K562 (cell line): ENCODE measurements around the gene MLH3. TPM values are rescaled to one million over a fixed set of nuclear protein-coding genes. Genes with fewer than 3 reads are reported as not detected.
A peak's percentile ranks its signal among the peaks of the same experiment; 100 is the strongest.

Source experiments
- ATAC-seq: fragments of 200-7000 bp; cut with Tn5 transposase; 3 replicates; pipeline ENCODE4 v1.9.1; 2020; ENCODE audit warnings: moderate library complexity
- BruUV-seq: library from RNA; stranded (reverse); fragments of 400-500 nt; replicated peaks from 2 replicates; lab custom pipeline; 2021; lab: Mats Ljungman, UMichigan
- CTCF ChIA-PET: fragments of 300-600 bp; formaldehyde crosslinking; extraction: SDS; loops from one replicate; lab custom pipeline; 2021; ENCODE audit warnings: low intra/inter-chr PET ratio; lab: Yijun Ruan, JAX
- POLR2A ChIA-PET: fragments of 300-600, 350-650 bp; sonication (Branson Sonifier 250); formaldehyde crosslinking; extraction: SDS; loops from one replicate; lab custom pipeline; 2021; ENCODE audit warnings: antibody characterized with exemption, inconsistent platforms; lab: Yijun Ruan, JAX
- DNase-seq, 4 experiments: peaks; one replicate each; pipeline versions ENCODE4 v3.0.0 to v3.0.0-alpha.2; 2011 to 2018; ENCODE audit warnings: low spot score in 3 of 4, mixed read lengths in 3 of 4; ENCODE audit errors: extremely low read depth in 1 of 4
- FAIRE-seq: peaks from 2 replicates; lab custom pipeline; 2011; peaks lifted over from hg19 to GRCh38; lab: Jason Lieb, UNC
- H2AFZ ChIP-seq: 2 replicates; pipeline ENCODE4 v1.6.0; 2011; ENCODE audit warnings: low read depth, low read length, control low read depth, inconsistent platforms
- H3K27ac ChIP-seq: fragments of 200-600 bp; 3 replicates; pipeline ENCODE4 v1.8.0; 2011; ENCODE audit warnings: low read depth, mild to moderate bottlenecking, control low read depth, inconsistent platforms, low read length, moderate library complexity, mixed read lengths; ENCODE audit errors: extremely low read depth
- H3K27me3 ChIP-seq, 2 experiments: fragments of 300-600 bp in 1 of 2; 2 replicates in 1 of 2; 3 replicates in 1 of 2; pipeline versions ENCODE4 v1.6.0 to v1.8.0; 2011; ENCODE audit warnings: inconsistent platforms in 2 of 2, low read length in 2 of 2, mild to moderate bottlenecking in 1 of 2, mixed read lengths in 1 of 2, moderate library complexity in 1 of 2; ENCODE audit not compliant: control insufficient read depth in 2 of 2, insufficient read depth in 2 of 2
- H3K36me3 ChIP-seq: fragments of 300-600 bp; 3 replicates; pipeline ENCODE4 v1.8.0; 2011; ENCODE audit warnings: mild to moderate bottlenecking, low read length, inconsistent platforms; ENCODE audit not compliant: control insufficient read depth, insufficient read depth
- H3K4me1 ChIP-seq, 2 experiments: fragments of 200-600 bp in 1 of 2; replicated peaks in 1 of 2; 2 replicates in 1 of 2; 3 replicates in 1 of 2; pipeline versions ENCODE4 v1.5.1 to v1.8.0; 2011; ENCODE audit warnings: inconsistent platforms in 2 of 2, low read length in 2 of 2, mild to moderate bottlenecking in 1 of 2, mixed read lengths in 1 of 2, moderate library complexity in 1 of 2; ENCODE audit not compliant: control insufficient read depth in 2 of 2, insufficient read depth in 2 of 2
- H3K4me2 ChIP-seq: 2 replicates; pipeline ENCODE4 v1.6.1; 2011; ENCODE audit warnings: low read length, control low read depth, inconsistent platforms, mixed read lengths; ENCODE audit not compliant: insufficient read depth
- H3K4me3 ChIP-seq: fragments of 200-600 bp; sonication (generic), shearing (Covaris generic); 2 replicates; pipeline ENCODE4 v1.5.1; 2016; ENCODE audit warnings: control low read depth, inconsistent platforms
- H3K79me2 ChIP-seq: fragments of 200-600 bp; 3 replicates; pipeline ENCODE4 v1.8.0; 2011; ENCODE audit warnings: low read length, inconsistent platforms; ENCODE audit not compliant: control insufficient read depth, insufficient read depth
- H3K9ac ChIP-seq, 2 experiments: 2 replicates each; pipeline versions ENCODE4 v1.6.0 to v1.6.1; 2011; ENCODE audit warnings: low read depth in 2 of 2, low read length in 2 of 2, control low read depth in 1 of 2, inconsistent platforms in 1 of 2, mild to moderate bottlenecking in 1 of 2, mixed read lengths in 1 of 2; ENCODE audit not compliant: insufficient read depth in 1 of 2
- H3K9me1 ChIP-seq: one replicate; pipeline ENCODE4 v1.6.0; 2011; ENCODE audit warnings: inconsistent platforms, mild to moderate bottlenecking, low read length, moderate library complexity; ENCODE audit not compliant: control insufficient read depth, insufficient read depth
- H3K9me3 ChIP-seq: replicated peaks from 2 replicates; pipeline ENCODE4 v1.5.1; 2011; ENCODE audit warnings: low read depth, low read length, inconsistent platforms; ENCODE audit not compliant: control insufficient read depth, insufficient read depth
- H4K20me1 ChIP-seq: replicated peaks from 2 replicates; pipeline ENCODE4 v1.6.1; 2011; ENCODE audit warnings: low read length, inconsistent platforms, mixed read lengths; ENCODE audit not compliant: control insufficient read depth, insufficient read depth
- RBM25 ChIP-seq: fragments of 200-400 bp; formaldehyde crosslinking; IDR thresholded peaks from 2 replicates; pipeline ENCODE4 v1.6.1; 2018; ENCODE audit warnings: low read length, low read depth, moderate library complexity; ENCODE audit not compliant: severe bottlenecking
- WGBS: fragments of 100-300 bp; shearing (Covaris generic); methylation state at CpG from one replicate; pipeline ENCODE4 v1.1.6; 2016; ENCODE audit warnings: low coverage, mixed read lengths; ENCODE audit not compliant: insufficient coverage; ENCODE audit errors: missing lambda C conversion rate; 5-methylcytosine and 5-hydroxymethylcytosine counted together
- in situ Hi-C: fragments of 300-500 bp; cut with MboI; formaldehyde crosslinking; loops from 4 replicates; pipeline ENCODE4 v1.15.0; 2018; ENCODE audit warnings: inconsistent platforms, mixed read lengths
- intact Hi-C: fragments of 100-400 bp; cut with micrococcal nuclease; formaldehyde crosslinking; loops from 2 replicates; pipeline ENCODE4 v1.14.2; 2022
- polyA plus RNA-seq, 8 experiments: library from polyadenylated mRNA; depleted of rRNA in 4 of 8; stranded (reverse) in 5 of 8; unstranded in 3 of 8; fragments of >200 nt; fragmentation: Nextera tagmentation in 2 of 8; fragmentation: Illumina TruSeq in 1 of 8; extraction: Ambion mirVana in 2 of 8; extraction: Trizol in 1 of 8; gene quantifications; 2 replicates each; pipeline versions ENCODE4 v1.2.1 to v1.2.3, GENCODE V29; 2011 to 2014; ENCODE audit warnings: inconsistent platforms in 1 of 8, missing spikeins in 1 of 8
- small RNA-seq: library from RNA; depleted of rRNA; stranded (forward); fragments of <200 nt; gene quantifications from one replicate; pipeline ENCODE3, GENCODE V24; 2014
- total RNA-seq, 7 experiments: library from RNA; depleted of rRNA in 6 of 7; stranded (reverse); fragments of >200 nt in 6 of 7; fragmentation: Illumina TruSeq in 2 of 7; extraction: Trizol in 2 of 7; gene quantifications; 2 replicates each; pipeline versions ENCODE4 v1.2.1 to v1.2.3, GENCODE V29; 2011 to 2021; ENCODE audit warnings: low replicate concordance in 1 of 7
- TF ChIP-seq, protein P1 (sequence below): sonication (generic); formaldehyde crosslinking; IDR thresholded peaks from 2 replicates; pipeline ENCODE4 v1.8.0; 2022; ENCODE audit warnings: mild to moderate bottlenecking, missing genetic modification reagents

MLH3 gene
- total and polyA plus RNA-seq, 9 of the 15 experiments (the other 6 are each of a cell fraction or from before 2014, with no cell fraction given), result 5.9 to 15.3 (median 10.7) TPM

DNA sequence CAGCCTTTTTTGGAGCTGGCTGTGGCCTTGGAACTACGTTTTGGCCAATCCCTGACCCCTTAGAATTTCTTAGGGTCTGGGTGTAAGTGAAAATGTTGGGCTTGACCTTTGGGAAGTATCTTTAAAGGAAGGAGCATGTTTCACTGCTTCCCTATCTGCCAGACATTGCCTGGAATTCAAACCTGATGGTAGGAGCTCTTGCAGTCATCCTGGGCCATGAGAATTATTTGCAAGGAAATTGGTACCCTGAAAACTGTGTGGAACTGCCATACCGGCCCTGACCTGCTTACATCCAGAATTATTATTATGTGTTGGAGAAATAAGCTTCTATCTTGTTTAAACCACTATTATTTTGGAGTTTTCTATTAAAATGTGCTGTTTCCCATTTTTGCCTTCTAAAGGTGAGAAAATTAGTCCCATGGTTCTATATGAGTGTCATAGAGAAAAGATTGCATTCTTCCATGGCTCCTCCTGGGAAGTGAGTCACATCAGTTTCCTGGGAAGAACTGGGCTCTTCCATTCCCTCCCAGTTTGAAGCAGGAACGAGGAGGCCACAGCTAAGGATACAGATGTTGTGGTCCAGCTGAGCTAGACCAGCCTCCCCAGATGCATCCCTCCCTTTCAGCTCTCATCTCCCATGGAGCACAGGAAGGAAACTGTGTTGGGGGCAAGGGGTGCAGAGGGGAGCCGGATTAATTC, 86.3 kb downstream of the MLH3 start:
- no peaks in the 10 kb centered on the region for H4K20me1 ChIP-seq
- FAIRE-seq, result no peak
- ChIA-PET CTCF (no interaction called here), POLR2A (interaction anchor here (0.6 to 2.6 kb wide), 5 partner anchors 9 to 1122 kb away, joined by 3 to 8 read pairs (median 3); partner anchors contain the start of genes PGF and ZC2HC1C)
- H3K36me3 ChIP-seq, result no peaks in the 10 kb centered on the region
- in situ Hi-C loops, result no loop called here
- H3K9me3 ChIP-seq, result no peaks in the 10 kb centered on the region
- no peak for ATAC-seq
- BruUV-seq, result no TSS peak
- no peak overlapping the region for H3K4me3 ChIP-seq
- H3K4me1 ChIP-seq, result peaks cover 8 to 9% of the 10 kb centered on the region in 2 experiments; a peak in 3 of 5 replicates
- TF ChIP-seq, protein P1, sequence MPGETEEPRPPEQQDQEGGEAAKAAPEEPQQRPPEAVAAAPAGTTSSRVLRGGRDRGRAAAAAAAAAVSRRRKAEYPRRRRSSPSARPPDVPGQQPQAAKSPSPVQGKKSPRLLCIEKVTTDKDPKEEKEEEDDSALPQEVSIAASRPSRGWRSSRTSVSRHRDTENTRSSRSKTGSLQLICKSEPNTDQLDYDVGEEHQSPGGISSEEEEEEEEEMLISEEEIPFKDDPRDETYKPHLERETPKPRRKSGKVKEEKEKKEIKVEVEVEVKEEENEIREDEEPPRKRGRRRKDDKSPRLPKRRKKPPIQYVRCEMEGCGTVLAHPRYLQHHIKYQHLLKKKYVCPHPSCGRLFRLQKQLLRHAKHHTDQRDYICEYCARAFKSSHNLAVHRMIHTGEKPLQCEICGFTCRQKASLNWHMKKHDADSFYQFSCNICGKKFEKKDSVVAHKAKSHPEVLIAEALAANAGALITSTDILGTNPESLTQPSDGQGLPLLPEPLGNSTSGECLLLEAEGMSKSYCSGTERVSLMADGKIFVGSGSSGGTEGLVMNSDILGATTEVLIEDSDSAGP, result no peak
- TF ChIP-seq RBM25, result peak; percentile 91
- H3K79me2 ChIP-seq, result no peaks in the 10 kb centered on the region
- H3K27ac ChIP-seq, result no peak overlapping the region
- WGBS, result 10% methylated on average over 4 of the region's 4 CpGs
- intact Hi-C loops, result no loop called here
- DNase-seq, result no peak
- no peaks in the 10 kb centered on the region for H3K9me1 ChIP-seq
- H3K27me3 ChIP-seq, result no peaks in the 10 kb centered on the region
- H3K4me2 ChIP-seq, result no peak overlapping the region
- H2AFZ ChIP-seq, result no peak overlapping the region
- H3K9ac ChIP-seq, result no peak overlapping the region

Small RNA genes lying within 50 kb of the gene (small RNA-seq; reads per million reads assigned to genes)
- gene RNU6-689P, result not detected

Other genes with a start within 250 kb of the MLH3 start
Only the 7 nearest of the 10 such genes appear.
- gene RPS6KL1, start 128.2 kb downstream of the MLH3 start, total RNA-seq (2014; rRNA removed), result 10.6 and 11.1 TPM in 2 replicates
- gene RPS6KL1, start 128.2 kb downstream of the MLH3 start, total RNA-seq (2014; rRNA removed; fragmentation: Illumina TruSeq; extraction: Trizol), result 8.1 and 8.2 TPM in 2 replicates
- gene RPS6KL1, start 128.2 kb downstream of the MLH3 start, total RNA-seq (2015; rRNA removed; fragmentation: Illumina TruSeq; extraction: Trizol), result 5.7 and 5.8 TPM in 2 replicates
- 13.6 and 15.5 TPM in 2 replicates for gene RPS6KL1, start 128.2 kb downstream of the MLH3 start, total RNA-seq (2021)
- gene RPS6KL1, start 128.2 kb downstream of the MLH3 start, polyA plus RNA-seq (2011; rRNA removed), result 6.8 and 8.3 TPM in 2 replicates
- 7.7 and 8.6 TPM in 2 replicates for gene RPS6KL1, start 128.2 kb downstream of the MLH3 start, polyA plus RNA-seq (2014; fragmentation: Illumina TruSeq; extraction: Trizol)
- gene RPS6KL1, start 128.2 kb downstream of the MLH3 start, polyA plus RNA-seq (2014; fragmentation: Nextera tagmentation; extraction: Ambion mirVana), result 1 to 10 TPM in 1 of 2 experiments, under 1 TPM in 1; 0.91 to 1.8 TPM
- 10.2 and 11.6 TPM in 2 replicates for gene RPS6KL1, start 128.2 kb downstream of the MLH3 start, polyA plus RNA-seq (2014; rRNA removed)
- 0.18 and 0.90 TPM in 2 replicates for gene PGF, start 95.9 kb downstream of the MLH3 start, total RNA-seq (2014; rRNA removed)
- 0.22 and 0.32 TPM in 2 replicates for gene PGF, start 95.9 kb downstream of the MLH3 start, total RNA-seq (2014; rRNA removed; fragmentation: Illumina TruSeq; extraction: Trizol)
- gene PGF, start 95.9 kb downstream of the MLH3 start, total RNA-seq (2015; rRNA removed; fragmentation: Illumina TruSeq; extraction: Trizol), result 0.11 and 0.34 TPM in 2 replicates
- gene PGF, start 95.9 kb downstream of the MLH3 start, total RNA-seq (2021), result 0.29 and 0.44 TPM in 2 replicates
- gene PGF, start 95.9 kb downstream of the MLH3 start, polyA plus RNA-seq (2011; rRNA removed), result 0.14 and 0.20 TPM in 2 replicates
- gene PGF, start 95.9 kb downstream of the MLH3 start, polyA plus RNA-seq (2014; fragmentation: Illumina TruSeq; extraction: Trizol), result 0.18 and 0.54 TPM in 2 replicates
- gene PGF, start 95.9 kb downstream of the MLH3 start, polyA plus RNA-seq (2014; fragmentation: Nextera tagmentation; extraction: Ambion mirVana), result under 1 TPM; 0.04 to 0.07 TPM
- gene PGF, start 95.9 kb downstream of the MLH3 start, polyA plus RNA-seq (2014; rRNA removed), result 0.30 and 0.66 TPM in 2 replicates
- 53.3 and 65.7 TPM in 2 replicates for gene EIF2B2, start 48.5 kb downstream of the MLH3 start, total RNA-seq (2014; rRNA removed)
- 29.1 and 29.3 TPM in 2 replicates for gene EIF2B2, start 48.5 kb downstream of the MLH3 start, total RNA-seq (2014; rRNA removed; fragmentation: Illumina TruSeq; extraction: Trizol)
- 28.3 and 31.8 TPM in 2 replicates for gene EIF2B2, start 48.5 kb downstream of the MLH3 start, total RNA-seq (2015; rRNA removed; fragmentation: Illumina TruSeq; extraction: Trizol)
- gene EIF2B2, start 48.5 kb downstream of the MLH3 start, total RNA-seq (2021), result 38.9 and 39.5 TPM in 2 replicates
- 94.1 and 95.6 TPM in 2 replicates for gene EIF2B2, start 48.5 kb downstream of the MLH3 start, polyA plus RNA-seq (2011; rRNA removed)
- 52.4 and 55.6 TPM in 2 replicates for gene EIF2B2, start 48.5 kb downstream of the MLH3 start, polyA plus RNA-seq (2014; fragmentation: Illumina TruSeq; extraction: Trizol)
- gene EIF2B2, start 48.5 kb downstream of the MLH3 start, polyA plus RNA-seq (2014; fragmentation: Nextera tagmentation; extraction: Ambion mirVana), result 10 to 100 TPM; 10.6 to 16.1 TPM
- 58.7 and 68.3 TPM in 2 replicates for gene EIF2B2, start 48.5 kb downstream of the MLH3 start, polyA plus RNA-seq (2014; rRNA removed)
- gene ACYP1, start 12.6 kb upstream of the MLH3 start, total RNA-seq (2014; rRNA removed), result 37.7 and 57.6 TPM in 2 replicates
- gene ACYP1, start 12.6 kb upstream of the MLH3 start, total RNA-seq (2014; rRNA removed; fragmentation: Illumina TruSeq; extraction: Trizol), result 45.8 and 55.9 TPM in 2 replicates
- 35.3 and 35.5 TPM in 2 replicates for gene ACYP1, start 12.6 kb upstream of the MLH3 start, total RNA-seq (2015; rRNA removed; fragmentation: Illumina TruSeq; extraction: Trizol)
- gene ACYP1, start 12.6 kb upstream of the MLH3 start, total RNA-seq (2021), result 19.9 and 23.3 TPM in 2 replicates
- 47.2 and 67.6 TPM in 2 replicates for gene ACYP1, start 12.6 kb upstream of the MLH3 start, polyA plus RNA-seq (2011; rRNA removed)
- 52.3 and 54.1 TPM in 2 replicates for gene ACYP1, start 12.6 kb upstream of the MLH3 start, polyA plus RNA-seq (2014; fragmentation: Illumina TruSeq; extraction: Trizol)
- gene ACYP1, start 12.6 kb upstream of the MLH3 start, polyA plus RNA-seq (2014; fragmentation: Nextera tagmentation; extraction: Ambion mirVana), result 100 to 1,000 TPM; 105 to 113 TPM
- gene ACYP1, start 12.6 kb upstream of the MLH3 start, polyA plus RNA-seq (2014; rRNA removed), result 69.0 and 97.2 TPM in 2 replicates
- 5.1 and 8.8 TPM in 2 replicates for gene ZC2HC1C, start 18.2 kb upstream of the MLH3 start, total RNA-seq (2014; rRNA removed)
- 6.6 and 7.9 TPM in 2 replicates for gene ZC2HC1C, start 18.2 kb upstream of the MLH3 start, total RNA-seq (2014; rRNA removed; fragmentation: Illumina TruSeq; extraction: Trizol)
- 6.2 and 8.5 TPM in 2 replicates for gene ZC2HC1C, start 18.2 kb upstream of the MLH3 start, total RNA-seq (2015; rRNA removed; fragmentation: Illumina TruSeq; extraction: Trizol)
- gene ZC2HC1C, start 18.2 kb upstream of the MLH3 start, total RNA-seq (2021), result 4.7 and 6.3 TPM in 2 replicates
- 4.3 and 8.4 TPM in 2 replicates for gene ZC2HC1C, start 18.2 kb upstream of the MLH3 start, polyA plus RNA-seq (2011; rRNA removed)
- gene ZC2HC1C, start 18.2 kb upstream of the MLH3 start, polyA plus RNA-seq (2014; fragmentation: Illumina TruSeq; extraction: Trizol), result 7.7 and 7.9 TPM in 2 replicates
- 1 to 10 TPM; 7.0 to 9.2 TPM for gene ZC2HC1C, start 18.2 kb upstream of the MLH3 start, polyA plus RNA-seq (2014; fragmentation: Nextera tagmentation; extraction: Ambion mirVana)
- 3.7 and 6.7 TPM in 2 replicates for gene ZC2HC1C, start 18.2 kb upstream of the MLH3 start, polyA plus RNA-seq (2014; rRNA removed)
- gene NEK9, start 75.6 kb upstream of the MLH3 start, total RNA-seq (2014; rRNA removed), result 25.3 and 29.3 TPM in 2 replicates
- 11.8 and 14.3 TPM in 2 replicates for gene NEK9, start 75.6 kb upstream of the MLH3 start, total RNA-seq (2014; rRNA removed; fragmentation: Illumina TruSeq; extraction: Trizol)
- 10.0 and 10.8 TPM in 2 replicates for gene NEK9, start 75.6 kb upstream of the MLH3 start, total RNA-seq (2015; rRNA removed; fragmentation: Illumina TruSeq; extraction: Trizol)
- gene NEK9, start 75.6 kb upstream of the MLH3 start, total RNA-seq (2021), result 24.0 and 34.4 TPM in 2 replicates
- 32.8 and 39.6 TPM in 2 replicates for gene NEK9, start 75.6 kb upstream of the MLH3 start, polyA plus RNA-seq (2011; rRNA removed)
- gene NEK9, start 75.6 kb upstream of the MLH3 start, polyA plus RNA-seq (2014; fragmentation: Illumina TruSeq; extraction: Trizol), result 16.3 and 19.8 TPM in 2 replicates
- gene NEK9, start 75.6 kb upstream of the MLH3 start, polyA plus RNA-seq (2014; fragmentation: Nextera tagmentation; extraction: Ambion mirVana), result 1 to 10 TPM; 2.8 to 5.5 TPM
- gene NEK9, start 75.6 kb upstream of the MLH3 start, polyA plus RNA-seq (2014; rRNA removed), result 19.9 and 29.1 TPM in 2 replicates
- gene TMED10, start 125.1 kb upstream of the MLH3 start, total RNA-seq (2014; rRNA removed), result 46.9 and 62.2 TPM in 2 replicates
- gene TMED10, start 125.1 kb upstream of the MLH3 start, total RNA-seq (2014; rRNA removed; fragmentation: Illumina TruSeq; extraction: Trizol), result 87.9 and 95.0 TPM in 2 replicates
- gene TMED10, start 125.1 kb upstream of the MLH3 start, total RNA-seq (2015; rRNA removed; fragmentation: Illumina TruSeq; extraction: Trizol), result 101 and 105 TPM in 2 replicates
- gene TMED10, start 125.1 kb upstream of the MLH3 start, total RNA-seq (2021), result 124 and 126 TPM in 2 replicates
- 169 and 170 TPM in 2 replicates for gene TMED10, start 125.1 kb upstream of the MLH3 start, polyA plus RNA-seq (2011; rRNA removed)
- gene TMED10, start 125.1 kb upstream of the MLH3 start, polyA plus RNA-seq (2014; fragmentation: Illumina TruSeq; extraction: Trizol), result 154 and 185 TPM in 2 replicates
- gene TMED10, start 125.1 kb upstream of the MLH3 start, polyA plus RNA-seq (2014; fragmentation: Nextera tagmentation; extraction: Ambion mirVana), result 100 to 1,000 TPM; 206 to 233 TPM
- gene TMED10, start 125.1 kb upstream of the MLH3 start, polyA plus RNA-seq (2014; rRNA removed), result 84.7 and 134 TPM in 2 replicates